Suprapubic skin (tissue), 4 donors: ENCODE measurements around the gene TMEM106A.

Source experiments
- EP300 ChIP-seq: sonication (generic); formaldehyde crosslinking; IDR thresholded peaks from one replicate; pipeline ENCODE4 v1.6.1; 2017; ENCODE audit warnings: antibody characterized with exemption
- POLR2AphosphoS5 ChIP-seq, 3 donors: sonication (generic); formaldehyde crosslinking; IDR thresholded peaks; one replicate each; pipeline ENCODE4 v1.6.1; 2017; ENCODE audit warnings: antibody characterized with exemption in 3 of 3
- TF ChIP-seq, protein P1 (sequence below), 2 donors: fragments of 200-600 bp in 1 of 2; fragments of 450-650 bp in 1 of 2; sonication (generic) in 1 of 2; IDR thresholded peaks; one replicate each; pipeline ENCODE4 v1.5.1; 2016 to 2019; ENCODE audit warnings: antibody characterized with exemption in 2 of 2, mild to moderate bottlenecking in 1 of 2, moderate library complexity in 1 of 2

- TF ChIP-seq, protein P1, sequence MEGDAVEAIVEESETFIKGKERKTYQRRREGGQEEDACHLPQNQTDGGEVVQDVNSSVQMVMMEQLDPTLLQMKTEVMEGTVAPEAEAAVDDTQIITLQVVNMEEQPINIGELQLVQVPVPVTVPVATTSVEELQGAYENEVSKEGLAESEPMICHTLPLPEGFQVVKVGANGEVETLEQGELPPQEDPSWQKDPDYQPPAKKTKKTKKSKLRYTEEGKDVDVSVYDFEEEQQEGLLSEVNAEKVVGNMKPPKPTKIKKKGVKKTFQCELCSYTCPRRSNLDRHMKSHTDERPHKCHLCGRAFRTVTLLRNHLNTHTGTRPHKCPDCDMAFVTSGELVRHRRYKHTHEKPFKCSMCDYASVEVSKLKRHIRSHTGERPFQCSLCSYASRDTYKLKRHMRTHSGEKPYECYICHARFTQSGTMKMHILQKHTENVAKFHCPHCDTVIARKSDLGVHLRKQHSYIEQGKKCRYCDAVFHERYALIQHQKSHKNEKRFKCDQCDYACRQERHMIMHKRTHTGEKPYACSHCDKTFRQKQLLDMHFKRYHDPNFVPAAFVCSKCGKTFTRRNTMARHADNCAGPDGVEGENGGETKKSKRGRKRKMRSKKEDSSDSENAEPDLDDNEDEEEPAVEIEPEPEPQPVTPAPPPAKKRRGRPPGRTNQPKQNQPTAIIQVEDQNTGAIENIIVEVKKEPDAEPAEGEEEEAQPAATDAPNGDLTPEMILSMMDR (IDR thresholded peaks at IDR 0.05) = no peak
- no peak for TF ChIP-seq EP300
- TF ChIP-seq POLR2AphosphoS5 (IDR thresholded peaks at IDR 0.05) = no peak
Observed at GRCh38 chr17:43224146-43224705, 12.6 kb downstream of the TMEM106A start.
